ENCODE measurements around the gene UST.
"Not testable (repeated sequence)": the region's sequence is repeated elsewhere in the genome, so short reads cannot be mapped to it uniquely, and the experiment has no call there.

The UST gene

DNA sequence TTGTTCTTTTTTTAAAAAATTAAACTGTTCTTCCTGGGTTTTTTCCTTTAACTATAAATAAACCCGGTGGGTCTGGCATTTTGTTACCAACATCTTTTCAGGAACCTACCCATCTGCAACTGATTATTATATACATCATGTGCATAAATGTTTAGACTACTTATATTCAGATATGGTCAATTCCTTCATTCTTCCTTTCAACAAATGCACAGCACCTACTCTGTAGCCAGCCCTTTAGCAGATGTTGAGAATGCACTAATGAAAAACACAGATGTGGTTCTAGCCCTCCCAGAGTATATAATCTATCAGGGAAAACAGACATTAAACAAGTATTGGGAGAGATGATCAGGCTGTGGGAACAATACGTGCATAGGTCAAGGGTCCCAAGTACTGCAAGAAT is 237.1 kb downstream of the UST start:
- DNase-seq = no peak

DNA sequence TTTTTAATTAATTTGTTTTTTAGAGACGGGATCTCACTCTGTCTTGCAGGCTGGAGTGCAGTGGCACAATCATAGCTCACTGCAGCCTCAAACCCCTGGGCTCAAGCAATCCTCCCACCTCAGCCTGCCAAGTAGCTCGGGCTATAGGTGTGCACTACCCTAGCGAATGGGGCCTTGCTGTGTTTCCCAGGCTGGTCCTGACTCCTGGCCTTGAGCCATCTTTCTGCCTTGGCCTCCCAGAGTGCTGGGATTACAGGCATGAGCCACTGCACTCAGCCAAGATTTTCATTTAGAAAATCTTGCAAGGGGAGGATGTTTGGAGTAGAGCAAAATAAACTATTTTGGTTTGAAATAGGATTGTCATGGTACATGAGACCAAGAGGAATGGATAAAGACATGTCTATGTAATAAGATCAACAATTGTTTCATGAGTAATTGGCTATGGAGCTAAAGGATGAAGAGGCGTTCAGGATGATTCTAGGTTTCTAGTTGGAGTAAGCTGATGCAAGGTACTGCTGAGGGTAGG is 237.8 kb downstream of the UST start:
- DNase-seq = no peak

DNA sequence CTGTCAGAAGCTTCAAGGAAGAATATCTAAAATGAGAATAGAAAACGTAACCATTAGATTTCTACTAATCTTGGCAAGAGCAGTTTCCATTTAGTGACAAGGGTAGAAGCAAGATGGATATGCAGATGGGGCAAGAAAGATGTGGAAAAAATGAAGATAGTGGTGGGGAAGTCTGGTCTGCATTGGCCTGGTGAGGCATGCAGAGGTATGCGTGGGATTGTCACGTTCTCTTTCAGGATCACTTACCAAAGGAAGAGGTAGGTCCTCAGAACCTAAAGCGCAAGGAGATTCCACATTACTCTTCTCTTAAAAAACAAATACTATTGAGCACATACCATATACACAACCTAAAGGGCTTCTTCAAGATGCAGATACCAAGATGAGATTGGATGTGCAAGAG is 238.7 kb downstream of the UST start:
- DNase-seq = no peak

GRCh38 chr6:148986608-148987007 is 239.8 kb downstream of the UST start:
- no peak for DNase-seq

DNA sequence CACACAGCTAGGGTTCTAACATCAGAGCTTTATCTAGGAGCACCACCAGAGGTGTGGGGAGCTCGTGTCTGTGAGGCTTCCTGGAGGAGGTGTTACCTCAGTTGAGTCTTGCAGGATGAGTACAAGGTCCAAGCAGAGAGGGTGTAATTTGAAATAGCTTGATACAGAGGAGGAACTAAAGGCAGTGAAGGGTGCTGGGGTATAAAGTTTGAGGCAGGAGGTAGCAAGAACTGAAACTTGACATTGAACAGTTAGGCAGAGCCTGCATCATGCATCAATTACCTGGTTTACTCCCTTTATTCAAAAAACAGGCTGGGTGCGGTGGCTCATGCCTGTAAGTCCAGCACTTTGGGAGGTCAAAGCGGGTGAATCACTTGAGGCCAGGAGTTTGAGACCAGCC is 241.2 kb downstream of the UST start:
- no peak for DNase-seq

GRCh38 chr6:148989585-148989984 is 242.8 kb downstream of the UST start:
- no peak for DNase-seq

GRCh38 chr6:148990403-148990802 is 243.6 kb downstream of the UST start:
- no peak for DNase-seq

- DNase-seq = no peak
Measured at GRCh38 chr6:148996815-148997214, 250.0 kb downstream of the UST start.

- DNase-seq = no peak
Measured at GRCh38 chr6:148997865-148998264, 251.0 kb downstream of the UST start.

DNA sequence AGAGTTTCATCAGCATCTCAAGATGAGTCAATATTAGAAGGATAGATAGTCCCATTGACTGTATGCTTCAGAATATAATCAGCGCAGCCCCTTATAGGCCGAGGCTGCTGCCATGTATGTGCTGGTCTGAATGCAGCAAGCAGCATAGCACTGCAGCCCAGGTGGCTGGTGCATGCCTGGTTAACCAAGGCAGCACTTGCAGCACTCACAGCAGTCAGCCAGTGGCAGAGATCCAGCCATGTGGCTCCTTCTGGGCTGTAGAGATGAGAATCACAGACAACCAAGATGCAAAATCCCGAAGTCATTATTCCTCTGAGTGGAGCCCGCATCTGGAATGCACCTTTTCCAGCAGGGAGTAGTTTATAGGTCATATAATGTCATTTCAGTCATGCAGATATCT is 251.9 kb downstream of the UST start:
- no peak for DNase-seq

DNA sequence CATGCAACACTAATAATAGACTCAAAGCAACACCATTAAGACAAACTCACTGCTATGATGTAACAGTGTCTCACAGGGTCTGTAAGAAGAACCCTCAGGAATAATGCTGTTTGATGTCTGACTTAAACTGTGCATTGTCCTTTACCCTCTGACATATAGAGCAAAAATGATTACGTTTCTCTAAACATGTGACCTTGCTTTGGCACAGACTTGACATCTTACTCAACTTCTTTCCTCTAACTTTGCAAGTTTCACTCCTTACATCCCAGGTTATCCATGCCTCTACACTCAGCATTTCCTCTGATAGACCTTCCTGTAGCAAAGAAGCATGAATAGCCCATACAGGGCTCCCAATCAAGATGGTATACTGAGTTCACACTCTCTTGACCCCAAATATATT is 252.7 kb downstream of the UST start:
- no peak for DNase-seq

GRCh38 chr6:148999929-149000468 is 253.2 kb downstream of the UST start:
- no peak for DNase-seq

DNA sequence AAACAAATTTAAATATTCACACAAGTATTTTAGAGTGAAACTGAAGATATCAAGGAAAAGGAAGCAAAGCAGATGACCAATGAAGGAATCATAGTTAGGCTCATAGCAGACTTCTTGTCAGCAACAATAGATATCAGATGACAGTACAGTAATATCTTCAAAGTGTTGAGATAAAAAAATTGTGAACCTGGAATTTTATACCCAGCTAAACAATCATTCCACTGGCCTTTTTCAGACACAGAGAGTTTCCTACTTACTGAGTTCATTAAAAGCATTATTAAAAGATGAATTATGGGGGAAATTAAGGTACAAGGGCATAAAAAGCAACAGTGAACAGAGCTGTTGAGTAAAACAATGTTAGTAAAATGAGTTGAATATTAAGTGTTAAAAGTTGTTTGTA is 254.6 kb downstream of the UST start:
- DNase-seq = no peak

DNA sequence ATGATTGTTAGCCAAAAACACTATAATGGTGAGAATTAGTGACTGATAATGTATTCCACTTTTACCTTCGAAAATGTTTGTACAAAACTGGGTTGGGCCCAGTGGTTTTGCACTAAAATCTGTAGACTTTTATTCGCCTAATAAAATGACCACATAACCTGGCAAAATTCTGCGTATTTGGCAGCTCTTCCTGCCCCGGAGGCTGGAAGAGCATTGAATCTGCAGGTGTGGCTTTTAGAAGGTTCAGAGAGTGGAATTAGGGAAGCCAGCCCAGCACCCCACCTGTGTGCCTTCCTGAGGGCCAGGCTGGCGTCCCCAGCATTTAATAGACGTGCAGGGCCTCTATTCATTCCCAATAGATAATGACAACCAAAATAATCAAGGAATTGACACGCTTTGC is 256.7 kb downstream of the UST start:
- no peak for DNase-seq

DNA sequence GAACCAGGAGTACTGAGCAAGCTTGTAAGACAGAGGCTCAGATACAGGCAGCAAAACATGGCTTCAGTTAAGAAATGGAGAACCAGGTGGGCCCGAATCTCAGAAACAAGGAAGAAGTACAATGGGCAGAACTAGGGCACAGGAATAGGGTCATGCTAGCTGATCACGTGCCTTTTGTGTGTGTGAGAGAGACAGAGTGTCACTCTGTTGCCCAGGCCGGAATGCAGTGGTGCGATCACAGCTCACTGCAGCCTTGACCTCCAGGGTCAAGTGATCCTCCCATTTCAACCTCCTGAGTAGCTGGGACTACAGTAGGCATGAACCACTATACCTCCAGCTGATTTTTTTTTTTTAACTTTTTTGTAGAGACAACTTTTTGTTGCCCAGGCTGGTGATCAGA is 257.8 kb downstream of the UST start:
- no peak for DNase-seq

GRCh38 chr6:149006236-149006635 is 259.4 kb downstream of the UST start:
- DNase-seq = not testable (repeated sequence)

DNA sequence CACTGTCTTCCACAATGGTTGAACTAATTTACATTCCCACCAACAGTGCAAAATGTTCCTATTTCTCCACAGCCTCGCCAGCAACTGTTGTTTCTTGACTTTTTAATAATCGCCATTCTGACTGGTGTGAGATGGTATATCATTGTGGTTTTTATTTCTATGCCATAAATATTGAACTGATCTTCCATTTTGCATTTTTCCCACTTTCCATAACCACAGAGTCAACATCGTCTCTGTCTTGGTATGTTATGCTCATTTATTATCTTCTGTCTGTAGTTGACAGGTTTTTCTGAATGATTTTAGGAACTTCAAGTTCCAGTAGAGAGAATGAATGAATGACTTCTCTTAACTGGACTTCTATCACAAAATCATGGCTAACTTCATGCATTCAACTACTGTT is 259.8 kb downstream of the UST start:
- no peak for DNase-seq

DNA sequence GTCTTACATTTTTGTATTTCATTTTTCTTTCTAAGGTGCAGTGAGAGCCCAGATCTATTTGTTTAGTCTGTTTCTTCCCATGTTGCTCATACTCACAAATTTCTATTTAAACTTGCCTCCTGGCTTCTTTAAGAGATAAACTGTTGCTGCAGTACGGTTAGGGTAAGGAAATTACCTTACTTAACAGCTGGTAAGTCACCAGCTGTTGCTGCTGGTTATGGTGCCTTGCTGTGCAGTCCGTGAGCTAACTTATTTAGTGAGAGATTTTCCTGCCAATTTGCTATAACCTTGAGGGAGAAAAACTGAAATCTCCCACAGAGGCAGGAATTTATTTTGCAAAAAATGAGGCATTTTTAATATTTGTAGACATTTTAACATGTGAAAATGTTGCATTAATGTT is 261.0 kb downstream of the UST start:
- no peak for DNase-seq

DNA sequence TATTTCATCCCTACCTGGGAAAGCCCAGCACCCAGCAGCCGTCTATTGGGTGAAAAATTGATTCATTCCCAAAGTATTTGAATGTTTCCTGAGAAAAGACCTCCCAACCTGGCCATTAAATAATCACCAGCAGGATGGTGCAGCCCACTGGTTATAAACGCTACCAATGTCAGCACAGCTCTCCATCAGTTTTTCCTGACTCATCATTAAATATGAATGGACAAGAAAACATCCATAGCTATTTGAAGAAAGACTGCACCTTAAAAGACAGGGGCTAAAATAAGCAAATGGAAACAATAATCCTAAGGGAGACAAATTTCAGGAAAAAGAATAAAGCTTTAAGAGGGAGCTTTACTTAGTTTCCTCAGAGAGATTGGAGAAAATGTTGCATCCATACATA is 261.9 kb downstream of the UST start:
- no peak for DNase-seq

- no peak for DNase-seq
Measured at GRCh38 chr6:149012040-149012545, 265.3 kb downstream of the UST start.

DNA sequence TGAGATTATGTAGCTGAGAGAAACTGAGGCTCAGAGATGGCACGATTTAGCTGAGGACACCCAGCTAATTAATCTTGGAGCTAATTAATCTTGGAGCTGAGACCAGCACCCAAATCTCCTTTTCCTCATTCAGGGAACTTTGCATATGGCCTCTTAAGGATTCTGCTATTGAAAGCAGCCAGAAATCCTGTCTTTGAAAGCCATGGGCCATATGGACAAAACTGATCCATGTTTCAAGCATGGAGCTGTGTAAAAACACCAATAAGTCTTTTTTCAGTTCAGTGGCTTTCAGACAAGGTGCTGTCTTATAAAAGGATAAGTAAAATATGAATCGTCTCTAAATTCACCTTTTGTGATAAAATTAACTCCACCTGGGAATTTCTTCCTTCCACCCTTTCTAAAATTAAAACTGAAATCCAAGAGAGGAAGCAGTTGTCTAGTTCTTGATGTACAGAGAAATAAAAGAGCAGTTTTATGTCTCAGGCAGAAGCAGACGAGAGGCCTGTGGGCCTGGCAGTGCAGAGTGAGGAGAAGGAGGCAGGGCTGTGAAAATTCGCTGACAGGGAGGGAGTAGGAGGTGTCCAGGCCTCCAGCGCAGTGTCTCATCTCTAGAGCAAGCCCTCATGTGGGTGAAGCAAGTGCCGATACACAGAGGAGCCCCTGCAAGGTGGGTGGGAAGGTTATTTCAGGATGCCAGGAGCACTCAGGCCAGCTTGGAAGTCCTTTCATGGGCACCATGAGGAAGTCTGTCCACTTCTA is 266.9 kb downstream of the UST start:
- no peak for DNase-seq

GRCh38 chr6:149014631-149015534 is 268.1 kb downstream of the UST start:
- no peak for DNase-seq
